NCI-H1048 (cell line): Measurements from ENCODE around the gene CNN1.
A peak's percentile ranks its signal among the peaks of the same experiment; 100 is the strongest.

Experiments used
- DNase-seq: peaks from one replicate; lab custom pipeline; 2025; lab: John Stamatoyannopoulos, UW

Gene CNN1

GRCh38 chr19:11538232-11539036 is at the start of gene CNN1:
CNN1 (plus strand) TSS chr19:11538851; CDS start chr19:11538928, 77 bp downstream.
- no peak for DNase-seq

DNA sequence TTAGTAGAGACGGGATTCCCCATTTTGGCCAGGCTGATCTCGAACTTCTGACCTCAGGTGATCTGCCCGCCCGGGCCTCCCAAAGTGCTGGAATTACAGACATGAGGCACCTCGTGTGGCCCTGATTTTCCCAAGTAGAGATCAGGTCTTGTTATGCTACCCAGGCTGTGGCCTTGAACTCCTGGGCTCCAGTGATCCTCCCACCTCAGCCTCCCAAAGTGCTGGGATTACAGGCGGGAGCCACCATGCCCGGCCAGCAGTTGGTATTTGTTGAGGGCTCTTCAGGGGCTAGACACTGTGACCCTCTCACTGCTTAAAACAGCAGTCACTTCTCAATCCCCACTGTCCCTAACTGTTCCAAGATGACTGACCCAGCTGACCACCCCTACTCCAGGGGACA is 49.3 kb upstream of the CNN1 start:
- no peak for DNase-seq

DNA sequence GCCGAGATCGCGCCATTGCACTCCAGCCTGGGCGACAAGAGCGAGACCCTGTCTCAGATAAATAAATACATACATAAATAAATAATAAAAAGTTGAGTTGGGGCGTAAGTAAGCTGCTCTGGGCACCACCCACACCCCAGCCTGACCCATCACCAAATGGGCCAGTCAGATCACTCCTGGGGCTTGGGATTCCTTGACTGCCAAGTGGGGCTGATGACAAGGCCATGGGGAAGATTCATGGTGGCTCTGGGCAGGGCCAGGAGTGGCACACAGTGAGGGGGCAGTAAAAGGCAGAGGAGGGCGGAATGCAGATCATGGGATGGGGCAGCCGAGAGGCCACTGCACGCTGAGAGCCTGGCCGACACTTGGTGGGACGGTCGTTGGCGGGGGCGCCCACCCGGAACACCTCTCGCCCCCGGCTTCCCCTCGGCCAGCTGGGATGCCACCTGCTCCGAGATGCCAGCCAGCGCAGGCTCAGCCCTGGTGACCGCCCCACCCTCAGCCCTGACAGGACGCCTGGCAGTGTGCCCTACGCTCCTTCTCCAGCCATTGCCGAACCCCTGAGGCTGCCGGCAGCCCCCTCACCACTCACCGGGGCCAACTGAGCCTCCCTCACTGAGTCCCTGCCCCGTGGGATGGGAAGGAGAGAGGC is 43.9 kb upstream of the CNN1 start:
- no peak for DNase-seq

DNA sequence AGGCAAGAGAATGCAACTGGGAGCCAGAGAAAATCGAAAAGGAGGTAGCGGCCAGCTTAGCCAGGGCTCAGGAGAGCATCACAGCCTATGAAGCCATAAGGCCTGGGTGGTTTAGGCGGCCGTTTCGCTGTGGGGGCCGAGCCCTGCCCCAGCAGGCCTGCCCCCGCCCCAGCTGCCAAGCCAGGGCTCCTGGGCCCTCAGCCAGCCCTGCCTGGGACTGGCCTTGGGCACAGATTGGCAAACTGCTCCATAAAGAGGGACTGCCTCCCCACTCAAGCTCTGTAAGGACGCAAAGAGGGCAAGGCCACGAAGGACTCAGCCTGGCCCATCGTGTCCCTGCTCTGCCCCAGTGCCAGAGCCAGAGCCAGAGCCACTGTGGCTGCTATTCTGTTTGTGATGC is 43.2 kb upstream of the CNN1 start:
- no peak for DNase-seq

- DNase-seq = no peak
These were observed 42.8 kb upstream of the CNN1 start for GRCh38 chr19:11495885-11496284.

DNA sequence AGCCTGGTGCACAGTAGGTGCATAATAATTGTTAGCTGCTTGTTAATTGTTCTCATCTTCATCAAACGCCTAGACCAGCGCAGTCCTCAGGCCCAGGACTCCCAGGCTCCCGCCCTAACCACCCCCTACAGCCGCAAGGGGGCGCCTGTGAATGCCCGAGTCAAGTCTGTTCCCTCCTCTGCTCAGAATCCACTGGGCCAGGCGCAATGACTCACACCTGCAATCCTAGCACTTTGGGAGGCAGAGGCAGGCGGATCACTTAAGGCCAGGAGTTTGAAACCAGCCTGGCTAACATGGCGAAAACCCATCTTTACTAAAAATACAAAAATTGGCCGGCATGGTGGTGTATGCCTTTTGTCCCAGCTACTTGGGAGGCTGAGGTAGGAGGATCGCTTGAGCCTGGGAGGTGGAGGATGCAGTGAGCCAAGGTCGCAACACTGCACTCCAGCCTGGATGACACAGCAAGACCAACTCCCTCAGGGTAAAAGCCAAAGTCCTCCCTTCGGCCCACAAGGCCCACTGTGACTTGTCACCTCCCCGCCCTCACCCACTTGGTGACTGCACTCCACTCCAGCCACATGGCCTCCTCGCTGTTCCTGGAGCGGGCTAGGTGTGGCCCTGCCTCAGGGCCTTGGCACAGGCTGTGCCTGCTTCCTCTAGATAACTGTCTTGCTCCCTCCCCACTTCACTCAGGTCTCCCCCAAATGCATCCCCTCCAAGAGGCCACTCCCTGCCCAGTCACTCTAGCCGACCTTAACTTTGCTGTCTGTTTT is 42.1 kb upstream of the CNN1 start:
- DNase-seq = no peak

DNA sequence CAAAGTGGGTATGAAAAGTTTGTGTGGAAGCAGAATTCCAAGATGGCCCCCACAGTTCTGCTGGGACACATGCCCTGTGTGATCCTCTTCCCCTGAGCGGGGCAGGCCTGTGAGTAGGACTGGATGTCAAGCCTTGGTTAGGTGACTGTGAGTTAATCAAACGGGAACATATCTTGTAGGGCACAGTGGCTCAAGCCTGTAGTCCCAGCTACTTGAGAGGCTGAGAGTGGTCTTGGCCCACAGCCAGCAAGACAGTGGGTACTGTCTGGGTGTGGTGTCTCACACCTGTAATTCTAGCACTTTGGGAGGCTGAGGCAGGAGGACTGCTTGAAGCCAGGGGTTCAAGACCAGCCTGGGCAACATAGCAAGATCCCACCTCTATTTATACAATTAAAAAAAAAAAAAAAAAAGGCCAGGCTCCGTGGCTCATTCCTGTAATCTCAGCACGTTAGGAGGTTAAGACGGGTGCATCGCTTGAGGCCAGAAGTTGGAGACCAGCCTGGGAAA is 39.4 kb upstream of the CNN1 start:
- DNase-seq = no peak

DNA sequence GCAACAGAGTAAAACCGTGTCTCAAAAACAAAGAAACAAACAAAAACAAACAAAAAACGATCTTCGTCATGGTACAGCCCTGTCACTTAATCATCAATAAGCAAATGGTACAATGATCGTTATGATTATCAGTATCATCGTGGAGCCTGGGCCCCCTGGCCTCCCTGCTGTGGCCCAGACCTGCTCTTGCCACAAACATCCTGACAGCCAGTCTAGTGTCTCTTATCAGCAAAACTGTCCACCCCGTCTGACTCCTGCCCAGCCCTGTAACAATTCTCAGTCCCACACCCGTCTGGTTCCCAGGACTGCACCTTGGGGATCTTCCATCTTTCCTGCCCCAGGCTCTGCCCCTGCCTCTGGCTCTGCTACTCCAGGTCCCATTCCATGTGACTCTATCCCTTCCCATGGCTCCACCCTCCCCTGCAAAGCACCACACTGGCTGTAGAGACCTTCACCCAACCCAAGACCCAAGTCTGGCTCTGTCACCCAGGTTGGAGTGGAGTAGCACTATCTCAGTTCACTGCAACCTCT is 38.7 kb upstream of the CNN1 start:
- no peak for DNase-seq

DNA sequence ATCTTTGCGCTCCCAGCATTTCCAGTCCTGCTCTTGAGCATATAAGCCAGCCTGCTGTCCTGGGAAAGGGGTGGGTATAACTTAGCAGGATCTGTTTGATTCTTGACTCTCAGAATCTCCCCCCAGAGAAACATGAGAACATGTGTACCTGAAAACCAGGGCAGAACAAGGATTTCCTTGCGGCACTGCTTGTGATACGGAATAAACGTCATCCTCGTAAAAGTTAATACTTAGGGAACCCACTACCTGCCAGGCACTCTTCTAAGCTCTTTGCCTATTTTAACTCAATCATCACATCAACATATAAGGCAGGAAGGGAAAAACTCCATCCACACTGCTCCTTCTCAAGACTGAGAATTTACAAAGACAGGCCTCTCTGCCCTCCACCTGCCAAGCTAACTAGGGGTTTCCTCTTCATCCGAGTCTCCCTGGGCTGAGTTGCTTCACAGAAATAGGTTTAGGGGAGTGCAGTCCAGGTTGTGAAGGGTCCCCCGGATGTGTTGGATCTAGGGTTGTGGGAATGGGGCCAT is 34.1 kb upstream of the CNN1 start:
- no peak for DNase-seq

- DNase-seq = peak; percentile 90
These were observed 33.6 kb upstream of the CNN1 start for GRCh38 chr19:11505032-11505503.

DNA sequence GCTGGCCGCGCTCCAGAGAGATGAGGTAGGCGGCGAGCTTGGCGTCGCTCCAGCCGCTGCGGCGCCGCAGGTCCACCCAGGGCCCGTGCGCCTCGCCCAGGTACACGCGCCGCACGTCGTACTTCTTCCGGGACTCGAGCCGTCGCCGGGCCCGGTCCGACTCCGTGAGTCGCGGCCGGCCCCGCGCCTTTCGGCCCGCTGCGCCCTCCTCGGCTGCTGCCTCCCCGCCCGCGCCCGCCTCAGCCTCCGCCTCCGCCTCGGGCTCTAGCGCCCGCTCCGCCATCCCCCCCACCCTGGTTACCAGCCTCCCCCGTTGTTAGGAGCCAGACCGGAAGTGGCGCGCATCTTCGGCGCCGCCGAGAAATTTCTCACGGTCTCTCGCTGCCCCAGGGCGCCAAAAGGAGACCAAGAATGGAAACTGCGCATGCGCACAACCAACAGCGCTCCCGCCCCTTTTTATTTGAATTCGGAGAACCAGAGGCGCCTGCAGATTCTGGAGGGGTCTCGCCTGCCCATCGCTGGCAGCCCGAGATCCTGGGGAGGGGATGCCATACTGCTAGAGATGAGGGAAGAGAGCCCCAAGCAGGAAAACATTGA is 33.0 kb upstream of the CNN1 start, which contains the start of gene ZNF653:
Gene ZNF653 (minus strand): TSS at position 336 of the 597 bp plus-strand sequence. CDS start 53 bp downstream, at position 283.
- peak; percentile 94 for DNase-seq

- DNase-seq = no peak
These were observed 32.5 kb upstream of the CNN1 start for GRCh38 chr19:11506101-11506555.

DNA sequence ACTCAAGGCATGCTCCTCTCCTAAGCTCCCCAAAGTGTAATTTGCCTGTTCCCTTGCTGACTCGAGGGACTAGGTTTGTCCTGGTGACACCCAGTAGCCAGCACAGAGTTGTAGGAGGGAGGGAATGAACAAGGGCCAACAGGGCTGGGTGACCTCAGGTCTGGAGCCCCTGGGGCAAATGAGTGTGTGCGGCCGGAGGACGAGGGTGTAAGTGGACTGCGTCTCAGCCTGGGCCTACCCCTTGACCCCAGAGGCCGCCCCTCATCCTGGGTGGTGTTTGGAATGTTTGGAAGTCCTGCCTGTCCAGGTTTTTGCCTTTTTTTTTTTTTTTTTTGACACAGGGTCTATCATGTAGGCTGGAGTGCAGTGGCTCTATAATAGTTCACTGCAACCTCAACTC is 31.7 kb upstream of the CNN1 start:
- DNase-seq = no peak

DNA sequence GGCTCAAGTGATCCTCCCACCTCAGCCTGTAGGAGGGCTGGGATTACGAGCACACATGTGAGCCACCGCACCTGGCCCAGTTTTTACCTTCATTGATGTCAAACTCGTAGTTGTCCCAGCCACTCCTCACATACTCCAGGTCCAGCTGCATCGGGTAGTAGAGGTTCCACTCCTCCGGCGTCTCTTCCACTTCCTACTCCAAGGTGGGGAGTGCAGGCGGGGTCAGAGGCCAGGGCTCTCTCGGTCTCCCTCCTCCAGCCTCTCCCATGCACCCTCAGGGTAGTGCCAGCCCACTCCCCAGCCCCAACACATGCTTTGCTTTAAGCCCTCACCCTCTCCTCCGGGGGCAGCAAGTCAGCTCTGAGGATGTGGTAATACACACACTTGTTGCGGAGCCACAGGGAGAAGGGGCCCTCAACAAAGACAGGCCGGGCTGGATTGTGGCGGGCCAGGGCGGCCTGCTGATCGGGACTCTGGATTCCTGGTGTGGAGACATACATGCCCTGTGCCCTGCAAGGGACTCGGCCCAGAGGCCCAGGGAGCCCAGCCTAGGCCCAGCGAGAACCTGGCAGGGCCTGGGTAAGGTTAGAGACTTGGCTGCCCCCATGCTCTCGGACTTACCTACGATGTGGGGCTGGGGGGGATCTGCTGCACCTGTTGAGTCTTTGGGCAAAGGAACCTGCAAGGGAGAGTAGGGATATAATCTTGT is 31.1 kb upstream of the CNN1 start:
- DNase-seq = no peak

- no peak for DNase-seq
These were observed 28.2 kb upstream of the CNN1 start for GRCh38 chr19:11510444-11510843.

GRCh38 chr19:11513946-11514345 is 24.7 kb upstream of the CNN1 start:
- no peak for DNase-seq

GRCh38 chr19:11519138-11519537 is 19.5 kb upstream of the CNN1 start:
- DNase-seq = no peak

DNA sequence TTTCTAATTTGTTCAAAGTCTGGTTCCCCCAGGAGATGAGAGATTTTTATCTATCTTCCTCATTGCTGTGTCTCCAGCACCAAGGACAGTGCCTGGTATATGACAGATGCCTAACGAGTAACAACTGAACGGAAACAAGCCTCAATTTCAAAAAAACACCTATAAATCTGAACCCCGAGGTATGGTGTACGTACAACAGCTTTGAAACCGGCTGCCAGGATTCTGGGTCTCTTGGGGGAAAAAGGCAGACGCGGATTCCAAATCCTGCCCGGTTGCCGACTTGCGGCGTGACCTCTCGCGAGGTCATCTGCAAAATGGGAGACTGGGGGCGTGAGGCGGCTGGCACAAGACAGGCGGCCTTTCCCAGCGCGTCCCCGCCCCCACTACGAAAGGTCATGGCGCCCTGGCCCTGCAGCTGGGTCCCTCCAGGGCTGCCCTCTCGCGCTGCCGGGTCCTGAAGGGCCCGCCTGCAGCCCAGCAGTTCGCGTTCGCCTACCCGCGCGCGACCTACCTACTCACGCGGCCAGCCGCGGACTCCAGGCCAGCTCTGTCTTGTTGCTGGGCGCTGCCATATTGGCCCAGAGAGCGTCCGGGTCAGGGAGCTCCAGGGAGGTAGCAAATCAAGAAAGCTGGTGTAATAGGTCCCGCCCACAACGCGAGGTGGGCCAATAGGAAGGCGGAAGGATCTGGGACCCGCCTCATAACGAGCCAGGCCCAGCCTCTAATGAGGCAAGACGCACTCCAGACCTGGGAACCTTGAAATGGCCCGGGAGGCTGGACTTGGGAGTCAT is 9.9 kb upstream of the CNN1 start, which contains the start of gene ECSIT:
Gene ECSIT (minus strand): TSS at position 584 of the 791 bp plus-strand sequence. CDS start 9,964 bp downstream, outside the sequence.
- peak; percentile 92 for DNase-seq

GRCh38 chr19:11530432-11530831 is 8.2 kb upstream of the CNN1 start:
- peak; percentile 83 for DNase-seq

DNA sequence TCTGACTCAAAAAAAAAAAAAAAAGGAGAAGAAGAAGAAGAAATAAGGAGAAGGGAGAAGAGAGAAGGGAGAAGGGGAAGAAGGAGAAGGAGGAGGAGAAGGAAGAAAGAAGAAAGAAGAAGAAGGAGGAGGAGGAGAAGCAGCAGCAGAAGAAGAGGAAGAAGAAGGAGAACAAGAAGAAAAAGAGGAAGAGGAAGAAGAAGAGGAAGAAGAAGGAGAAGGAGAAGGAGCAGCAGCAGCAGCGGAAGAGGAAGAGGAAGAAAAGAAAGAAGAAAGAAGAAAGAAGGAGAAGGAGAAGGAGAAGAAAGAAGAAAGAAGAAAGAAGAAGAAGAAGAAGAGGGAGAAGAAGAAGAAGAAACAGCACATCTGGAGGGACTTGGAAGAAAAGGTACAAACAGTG is 4.1 kb upstream of the CNN1 start:
- DNase-seq = no peak
